HepG2 (cell line): ENCODE data around the gene CDC14A. TPM values are rescaled to one million over a fixed set of nuclear protein-coding genes. Genes with fewer than 3 reads are reported as not detected.
A peak's percentile ranks its signal among the peaks of the same experiment; 100 is the strongest.

Experiments used
- ATAD3A ChIP-seq: sonication (generic); formaldehyde crosslinking; IDR thresholded peaks from 2 replicates; pipeline ENCODE4 v1.4.0; 2020; ENCODE audit warnings: missing genetic modification reagents
- CTCF ChIP-seq: sonication (generic); formaldehyde crosslinking; IDR thresholded peaks from 2 replicates; pipeline ENCODE4 v1.5.0; 2020; ENCODE audit warnings: mild to moderate bottlenecking, missing genetic modification reagents, moderate library complexity
- HMGXB4 ChIP-seq, 2 experiments: sonication (generic) in 1 of 2; formaldehyde crosslinking in 1 of 2; IDR thresholded peaks; 2 replicates each; pipeline versions ENCODE4 v1.4.0 to v1.6.1; 2018 to 2020; ENCODE audit warnings: missing genetic modification reagents in 2 of 2, borderline replicate concordance in 1 of 2, low read depth in 1 of 2, mild to moderate bottlenecking in 1 of 2, missing biosample characterization in 1 of 2
- HNRNPK ChIP-seq: fragments of 200-400 bp; formaldehyde crosslinking; IDR thresholded peaks from 2 replicates; pipeline ENCODE4 v1.6.1; 2018; ENCODE audit warnings: low read length, low read depth, moderate library complexity, mild to moderate bottlenecking; ENCODE audit not compliant: poor library complexity, severe bottlenecking
- HOXA3 ChIP-seq: sonication (generic); formaldehyde crosslinking; IDR thresholded peaks from 2 replicates; pipeline ENCODE4 v1.5.0; 2020; ENCODE audit warnings: missing genetic modification reagents
- MNT ChIP-seq: fragments of 450-650 bp; IDR thresholded peaks from 2 replicates; pipeline ENCODE4 v1.6.1; 2016
- POLR2G ChIP-seq: fragments of 200-400 bp; formaldehyde crosslinking; IDR thresholded peaks from 2 replicates; pipeline ENCODE4 v1.6.1; 2018; ENCODE audit warnings: mild to moderate bottlenecking, low read depth, low read length, moderate library complexity
- SP140L ChIP-seq: sonication (generic); formaldehyde crosslinking; IDR thresholded peaks from 2 replicates; pipeline ENCODE4 v1.4.0; 2020; ENCODE audit warnings: missing genetic modification reagents, borderline replicate concordance
- TBX3 ChIP-seq: fragments of 450-650 bp; IDR thresholded peaks from 2 replicates; pipeline ENCODE4 v1.6.1; 2017; ENCODE audit warnings: antibody characterized with exemption, mild to moderate bottlenecking, inconsistent platforms, borderline replicate concordance
- YEATS4 ChIP-seq: sonication (generic); formaldehyde crosslinking; IDR thresholded peaks from 2 replicates; pipeline ENCODE4 v1.4.0; 2020; ENCODE audit warnings: missing genetic modification reagents, borderline replicate concordance
- ZNF337 ChIP-seq: sonication (generic); formaldehyde crosslinking; IDR thresholded peaks from 2 replicates; pipeline ENCODE4 v1.5.1; 2020; ENCODE audit warnings: missing genetic modification reagents, low read depth, mild to moderate bottlenecking, borderline replicate concordance
- ZNF615 ChIP-seq: sonication (generic); formaldehyde crosslinking; IDR thresholded peaks from 2 replicates; pipeline ENCODE4 v1.5.0; 2020; ENCODE audit warnings: mild to moderate bottlenecking, missing genetic modification reagents, borderline replicate concordance
- ZNF768 ChIP-seq: sonication (generic); formaldehyde crosslinking; IDR thresholded peaks from 2 replicates; pipeline ENCODE4 v1.4.0; 2020; ENCODE audit warnings: missing genetic modification reagents
- polyA plus RNA-seq, 8 experiments: library from polyadenylated mRNA; depleted of rRNA in 3 of 8; stranded (reverse) in 7 of 8; unstranded in 1 of 8; fragments of >200 nt; fragmentation: Illumina TruSeq in 4 of 8; extraction: Trizol in 4 of 8; gene quantifications; 2 replicates each; pipeline versions ENCODE4 v1.2.1 to v1.2.3, GENCODE V29; 2011 to 2016; ENCODE audit warnings: low read depth in 4 of 8, missing spikeins in 1 of 8, mixed read lengths in 1 of 8; ENCODE audit not compliant: insufficient read depth in 1 of 8
- total RNA-seq, 5 experiments: library from RNA; depleted of rRNA; stranded (reverse); fragments of >200 nt; fragmentation: Illumina TruSeq; extraction: Trizol; gene quantifications; 2 replicates each; pipeline ENCODE4 v1.2.3, GENCODE V29; 2016; ENCODE audit warnings: low read depth in 1 of 5
- TF ChIP-seq, protein P1 (sequence below): sonication (generic); formaldehyde crosslinking; IDR thresholded peaks from 2 replicates; pipeline ENCODE4 v1.4.0; 2020; ENCODE audit warnings: missing genetic modification reagents, borderline replicate concordance

Gene CDC14A
- total and polyA plus RNA-seq, 2 of the 13 experiments (the other 11 are each of a cell fraction or from before 2014, with no cell fraction given): 2.8 to 4.9 TPM

- TF ChIP-seq MNT: no peak
- TF ChIP-seq ZNF615 (CRISPR knock-in tag): no peak
- no peak; the same call in none of the 2 replicates for TF ChIP-seq HOXA3
- no peak; the same call in 1 of the 2 replicates for TF ChIP-seq ZNF768 (CRISPR knock-in tag)
- peak in 1 of 2 experiments; percentile 57; a peak in 3 of 4 replicates for TF ChIP-seq HMGXB4 (CRISPR knock-in tag; IDR thresholded peaks at IDR 0.05; ENCODE audit: borderline replicate concordance in 1 of 2, low read depth in 1 of 2)
- TF ChIP-seq YEATS4 (CRISPR knock-in tag): 0 out of 2 replicates have a peak, but pooled peaks have one; percentile 27
- TF ChIP-seq, protein P1, sequence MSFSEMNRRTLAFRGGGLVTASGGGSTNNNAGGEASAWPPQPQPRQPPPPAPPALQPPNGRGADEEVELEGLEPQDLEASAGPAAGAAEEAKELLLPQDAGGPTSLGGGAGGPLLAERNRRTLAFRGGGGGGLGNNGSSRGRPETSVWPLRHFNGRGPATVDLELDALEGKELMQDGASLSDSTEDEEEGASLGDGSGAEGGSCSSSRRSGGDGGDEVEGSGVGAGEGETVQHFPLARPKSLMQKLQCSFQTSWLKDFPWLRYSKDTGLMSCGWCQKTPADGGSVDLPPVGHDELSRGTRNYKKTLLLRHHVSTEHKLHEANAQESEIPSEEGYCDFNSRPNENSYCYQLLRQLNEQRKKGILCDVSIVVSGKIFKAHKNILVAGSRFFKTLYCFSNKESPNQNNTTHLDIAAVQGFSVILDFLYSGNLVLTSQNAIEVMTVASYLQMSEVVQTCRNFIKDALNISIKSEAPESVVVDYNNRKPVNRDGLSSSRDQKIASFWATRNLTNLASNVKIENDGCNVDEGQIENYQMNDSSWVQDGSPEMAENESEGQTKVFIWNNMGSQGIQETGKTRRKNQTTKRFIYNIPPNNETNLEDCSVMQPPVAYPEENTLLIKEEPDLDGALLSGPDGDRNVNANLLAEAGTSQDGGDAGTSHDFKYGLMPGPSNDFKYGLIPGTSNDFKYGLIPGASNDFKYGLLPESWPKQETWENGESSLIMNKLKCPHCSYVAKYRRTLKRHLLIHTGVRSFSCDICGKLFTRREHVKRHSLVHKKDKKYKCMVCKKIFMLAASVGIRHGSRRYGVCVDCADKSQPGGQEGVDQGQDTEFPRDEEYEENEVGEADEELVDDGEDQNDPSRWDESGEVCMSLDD (CRISPR knock-in tag): 0 out of 2 replicates have a peak, but pooled peaks have one; percentile 12
- no peak for TF ChIP-seq ZNF337 (CRISPR knock-in tag)
- TF ChIP-seq POLR2G: peak; percentile 57; the same call in 1 of the 2 replicates
- no peak for TF ChIP-seq ATAD3A (CRISPR knock-in tag)
- TF ChIP-seq CTCF: 0 out of 2 replicates have a peak, but pooled peaks have one; percentile 0
- no peak for TF ChIP-seq TBX3
- no peak for TF ChIP-seq SP140L
- peak; percentile 12 for TF ChIP-seq HNRNPK
These were observed at the start of gene CDC14A (continued) for GRCh38 chr1:100352267-100353070.
